ENCODE measurements around the gene PTPRN2. TPM values are rescaled to one million over a fixed set of nuclear protein-coding genes. Genes with fewer than 3 reads are reported as not detected.

PTPRN2 gene
- total and polyA plus RNA-seq, 2 of the 8 experiments (the other 6 are each of a cell fraction or from before 2014, with no cell fraction given), result 2.6 to 4.5 TPM

GRCh38 chr7:157928171-157928794, 659.3 kb downstream of the PTPRN2 start:
- Histone ChIP-seq H3K79me2 (ENCODE audit: control insufficient read depth in 1 of 2, insufficient read depth in 2 of 2, low read length in 2 of 2) (no peaks in the 10 kb centered on the region), H3K27me3 (replicated peaks in 1 of 4; ENCODE audit: control insufficient read depth in 3 of 4, extremely low read depth in 1 of 4, insufficient read depth in 3 of 4, low read length in 3 of 4) (no peaks in the 10 kb centered on the region), H3K14ac (ENCODE audit: insufficient read length) (no peak overlapping the region), H4K20me1 (replicated peaks in 1 of 2; ENCODE audit: control insufficient read depth in 1 of 2, insufficient read depth in 2 of 2, low read length in 2 of 2) (no peaks in the 10 kb centered on the region), H2AFZ (ENCODE audit: low read length) (no peak overlapping the region), H4K91ac (replicated peaks; ENCODE audit: insufficient read length, low read length) (no peak overlapping the region), H3K79me1 (ENCODE audit: low read depth, low read length) (no peaks in the 10 kb centered on the region), H3K4ac (replicated peaks; ENCODE audit: insufficient read length, low read depth, low read length) (no peak overlapping the region), H4K8ac (ENCODE audit: extremely low read depth, insufficient read depth, low read length) (no peak overlapping the region), H2BK5ac (ENCODE audit: low read depth, low read length) (no peak overlapping the region), H2AK5ac (ENCODE audit: low read depth, low read length) (no peak overlapping the region), H3K4me1 (replicated peaks in 1 of 4; ENCODE audit: control insufficient read depth in 3 of 4, insufficient read depth in 4 of 4, low read length in 3 of 4) (peaks cover 0 to 13% (median 6%) of the 10 kb centered on the region in 4 experiments; a peak in 6 of 7 replicates), H3K36me3 (ENCODE audit: control insufficient read depth in 2 of 4, insufficient read depth in 4 of 4, low read length in 3 of 4) (no peaks in the 10 kb centered on the region), H3K4me2 (ENCODE audit: insufficient read depth in 1 of 2, low read depth in 2 of 2, low read length in 2 of 2) (no peak overlapping the region), H3K23ac (ENCODE audit: insufficient read length) (no peak overlapping the region), H2BK120ac (replicated peaks; ENCODE audit: low read depth, low read length) (no peak overlapping the region), H3K4me3 (ENCODE audit: extremely low read depth in 1 of 4, insufficient read depth in 2 of 4, low read depth in 3 of 4, low read length in 4 of 4) (no peak overlapping the region), H3K9ac (replicated peaks in 1 of 4; ENCODE audit: extremely low read depth in 1 of 4, low read depth in 3 of 4, low read length in 3 of 4) (no peak overlapping the region), H3K23me2 (ENCODE audit: low read depth, low read length) (no peaks in the 10 kb centered on the region), H3K18ac (ENCODE audit: extremely low read depth, low read length) (no peak overlapping the region), H2BK15ac (ENCODE audit: low read length) (no peak overlapping the region), H3K27ac (ENCODE audit: low read depth, low read length) (no peak overlapping the region), H3K56ac (replicated peaks; ENCODE audit: insufficient read length, low read depth, low read length) (no peak overlapping the region), H3K9me3 (ENCODE audit: insufficient read depth in 2 of 2, low read depth in 1 of 2, low read length in 1 of 2) (peaks cover 0 to 4% of the 10 kb centered on the region in 2 experiments; a peak in 1 of 4 replicates), H2BK20ac (ENCODE audit: low read length) (no peak overlapping the region), H2BK12ac (ENCODE audit: low read depth, low read length) (no peak overlapping the region), H4K5ac (ENCODE audit: insufficient read length, low read depth, low read length) (no peak overlapping the region)
- ChIA-PET CTCF (ENCODE audit: partially characterized antibody) (no interaction called here), POLR2A (ENCODE audit: partially characterized antibody) (no interaction called here)
- no peak for FAIRE-seq
- DNase-seq (ENCODE audit: low read depth in 1 of 2, low spot score in 2 of 2), result no peak
- WGBS, 2 experiments (ENCODE audit: extremely low coverage in 1 of 2, insufficient coverage in 1 of 2, insufficient read length in 1 of 2, insufficient replicate concordance in 2 of 2, low coverage in 1 of 2, low lambda C conversion rate in 2 of 2, missing lambda C conversion rate in 1 of 2), result 76% methylated on average over 10 of the region's 12 CpGs; no CpG with 5 or more reads in 1 of the 2 experiments
- TF ChIP-seq CHD2 (IDR thresholded peaks at IDR 0.05; ENCODE audit: low read length) (no peak), YY1 (IDR thresholded peaks at IDR 0.05; ENCODE audit: low read depth, low read length) (no peak), TBP (IDR thresholded peaks at IDR 0.05; ENCODE audit: low read depth, low read length) (no peak), SP1 (IDR thresholded peaks at IDR 0.05; ENCODE audit: low read depth, low read length) (no peak), BACH1 (IDR thresholded peaks at IDR 0.05; ENCODE audit: low read length) (no peak), SUZ12 (IDR thresholded peaks at IDR 0.05; ENCODE audit: low read length) (no peak), JUN (IDR thresholded peaks at IDR 0.05; ENCODE audit: low read depth, low read length) (no peak), SIRT6 (IDR thresholded peaks at IDR 0.05; ENCODE audit: low read length) (no peak), CTBP2 (IDR thresholded peaks at IDR 0.05; ENCODE audit: borderline replicate concordance, insufficient read depth, insufficient read length, low read length) (no peak), RFX5 (IDR thresholded peaks at IDR 0.05; ENCODE audit: borderline replicate concordance, low read depth, low read length) (no peak), RXRA (IDR thresholded peaks at IDR 0.05; ENCODE audit: insufficient read depth, low read depth, low read length) (no peak), HDAC2 (IDR thresholded peaks at IDR 0.05; ENCODE audit: borderline replicate concordance in 1 of 2, low read depth in 2 of 2, low read length in 2 of 2) (no peak), SIX5 (IDR thresholded peaks at IDR 0.05; ENCODE audit: low read depth, low read length) (no peak), EGR1 (IDR thresholded peaks at IDR 0.05; ENCODE audit: borderline replicate concordance, low read depth, low read length) (no peak)

All from H1 (cell line).